GM18526 (cell line): ENCODE results near the gene XCR1.

Experiments used
- POLR2A ChIP-seq: IDR thresholded peaks from 3 replicates; pipeline ENCODE4 v1.6.1; 2011; ENCODE audit not compliant: insufficient read length; ENCODE audit errors: extremely low read depth

Gene XCR1

DNA sequence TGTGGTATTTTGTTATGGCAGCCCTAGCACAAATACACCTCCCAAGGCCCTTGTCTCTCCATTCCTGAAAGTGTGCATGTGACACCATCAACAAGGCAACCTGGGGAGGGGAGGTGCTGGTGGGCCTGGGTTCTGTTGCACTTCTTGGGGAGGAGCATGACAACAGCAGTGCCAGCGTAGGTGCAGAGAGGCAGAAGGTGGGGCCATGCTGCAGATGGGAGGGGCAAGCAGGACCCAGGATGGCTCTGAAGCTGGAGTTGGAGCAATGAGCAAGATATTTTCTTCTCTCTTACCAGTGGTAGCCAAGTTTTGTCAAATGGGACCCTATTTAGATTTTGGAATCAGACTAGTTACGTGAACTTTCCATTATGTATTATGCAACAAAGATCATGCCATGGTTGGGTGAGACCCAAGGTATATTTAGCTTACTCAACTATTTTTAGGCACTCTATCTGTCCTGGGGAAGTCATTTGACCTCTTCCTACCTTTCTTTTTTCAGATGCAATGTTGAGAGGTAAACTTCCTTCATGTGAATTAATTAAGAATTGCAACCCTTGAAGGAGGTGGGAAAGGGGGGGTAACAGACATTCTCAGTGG is 35.1 kb downstream of the XCR1 start:
- TF ChIP-seq POLR2A: no peak

GRCh38 chr3:45991341-45991740 is 35.9 kb downstream of the XCR1 start:
- no peak for TF ChIP-seq POLR2A

- TF ChIP-seq POLR2A: no peak
Measured at GRCh38 chr3:45990181-45990580, 37.1 kb downstream of the XCR1 start.

- TF ChIP-seq POLR2A: no peak
Measured at GRCh38 chr3:45988804-45989203, 38.5 kb downstream of the XCR1 start.

DNA sequence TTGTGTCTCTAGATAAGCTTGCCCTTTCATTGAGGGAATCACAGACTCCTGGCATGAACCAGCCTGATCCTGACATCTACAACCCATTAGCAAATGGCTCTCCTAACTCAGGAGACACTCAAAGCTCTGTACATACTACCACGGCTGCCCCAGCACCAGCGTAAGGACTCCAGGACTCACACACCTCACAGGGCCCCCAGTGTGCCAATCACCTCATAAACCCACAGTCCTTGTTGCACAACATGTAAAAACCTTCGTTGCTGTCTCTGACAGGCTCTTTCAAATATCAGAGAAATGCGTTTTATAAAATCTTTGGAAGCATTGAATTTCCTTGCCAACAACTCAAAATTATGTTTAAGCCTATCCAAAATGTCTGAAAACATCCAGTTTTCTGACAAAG is 38.9 kb downstream of the XCR1 start:
- no peak for TF ChIP-seq POLR2A

DNA sequence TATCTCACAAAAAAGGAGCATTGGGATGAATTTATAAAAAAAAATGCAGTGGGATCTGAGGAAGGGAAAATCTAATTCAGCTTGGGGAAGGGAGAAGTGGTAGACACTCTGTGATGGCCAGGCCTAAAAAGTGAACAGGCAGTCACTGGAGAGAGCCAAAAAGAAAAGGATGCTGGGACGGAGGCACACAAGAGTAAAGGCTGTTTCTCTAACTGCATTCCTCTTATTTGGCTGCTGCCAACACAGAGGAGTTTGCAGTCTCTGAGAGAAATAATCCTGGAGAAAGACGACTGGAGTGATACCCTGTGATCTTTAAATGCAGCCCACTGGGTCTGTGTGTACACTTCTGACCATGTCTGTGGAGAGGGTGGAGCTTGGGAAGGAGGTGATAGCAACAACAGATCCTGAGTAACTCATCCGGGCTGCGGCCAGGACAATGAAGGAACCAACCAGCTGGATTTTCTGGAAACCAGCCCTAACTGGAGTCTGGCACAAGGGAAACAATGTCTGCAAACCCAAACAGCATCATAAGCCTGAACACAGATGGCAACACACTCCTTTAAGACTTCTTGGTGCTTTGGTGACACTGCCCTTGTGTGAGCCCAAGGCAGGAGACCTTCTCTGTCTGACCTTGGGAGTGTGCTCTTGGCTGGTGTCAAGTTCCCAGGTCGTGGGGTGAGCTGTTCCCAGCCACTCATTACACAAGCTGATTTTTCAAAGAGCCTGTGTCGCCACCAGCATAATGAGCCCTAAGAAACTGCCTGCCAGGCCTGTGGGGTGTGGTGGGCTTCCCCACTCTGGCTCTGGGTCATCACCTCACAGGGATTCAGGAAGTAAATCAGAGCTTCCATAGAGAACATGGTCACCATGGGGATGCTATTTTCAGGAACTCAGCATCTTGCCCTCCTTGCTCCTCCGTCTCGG is 39.7 kb downstream of the XCR1 start:
- TF ChIP-seq POLR2A: no peak

DNA sequence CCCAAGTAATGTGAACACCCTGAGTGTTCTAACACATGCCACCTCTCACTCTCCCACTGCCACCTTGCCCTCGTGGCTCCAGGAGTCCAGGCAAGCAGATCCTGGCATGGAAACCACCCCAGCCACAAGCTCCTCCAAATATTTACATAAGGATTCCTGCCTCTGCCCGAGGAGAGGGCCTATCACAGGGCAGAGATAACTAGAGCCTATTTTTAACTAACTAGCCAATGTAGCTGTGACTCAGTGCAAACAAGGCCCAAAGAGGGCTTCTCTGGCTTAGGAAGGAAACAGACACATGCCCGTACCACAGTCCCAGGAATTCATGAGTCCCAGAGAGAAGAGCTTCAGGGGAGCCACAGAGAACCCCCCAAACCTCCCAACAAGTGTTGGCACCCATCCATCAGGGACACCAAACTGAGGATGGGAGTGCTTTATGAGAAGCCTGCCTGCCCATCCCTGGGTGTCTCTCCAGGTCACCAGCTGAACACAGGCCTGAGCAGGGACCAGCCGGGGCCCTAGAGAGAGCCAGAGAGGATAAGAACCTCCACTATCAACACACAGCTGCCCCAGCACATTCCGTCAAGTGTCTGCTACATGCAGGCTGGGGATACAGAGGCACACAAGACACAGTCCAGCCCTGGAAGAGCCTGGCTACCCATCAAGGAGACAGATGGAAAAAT is 40.8 kb downstream of the XCR1 start:
- no peak for TF ChIP-seq POLR2A

DNA sequence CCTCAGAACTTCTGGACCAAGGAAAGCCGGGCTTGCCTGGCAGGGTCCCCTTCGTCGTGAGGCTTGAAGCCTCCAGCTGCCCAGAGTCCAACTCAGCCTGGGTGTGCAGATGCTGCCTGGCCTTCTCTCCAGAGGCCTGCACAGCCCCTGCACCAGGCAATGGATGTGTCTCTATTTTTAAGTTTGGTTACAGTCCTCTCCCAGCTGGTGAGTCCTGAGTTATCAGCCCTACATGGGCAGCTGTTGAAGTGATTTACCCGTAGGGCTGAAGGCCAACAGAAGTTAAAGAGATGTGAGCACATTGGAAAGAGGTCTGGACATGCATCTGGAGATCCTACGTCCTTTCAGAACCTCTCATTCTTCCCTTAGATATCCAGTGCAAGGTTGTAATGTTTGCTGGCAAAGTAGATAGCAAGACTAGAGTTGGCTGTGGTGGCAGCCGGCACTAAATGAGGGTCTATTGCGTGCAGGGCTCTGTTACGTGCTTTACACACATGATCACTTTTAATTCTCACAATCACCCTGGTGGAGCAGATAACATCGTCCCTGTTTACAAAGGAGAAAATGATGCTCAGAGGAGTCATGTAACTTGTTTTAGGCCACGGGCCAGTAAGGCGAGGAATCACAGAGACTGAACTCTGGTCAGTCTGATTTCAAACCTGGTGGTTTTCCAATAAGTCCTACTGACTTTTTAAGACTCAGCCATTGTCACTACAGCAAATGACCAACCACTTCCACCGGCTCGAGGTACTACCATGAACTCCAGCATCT is 41.6 kb downstream of the XCR1 start:
- TF ChIP-seq POLR2A: no peak

GRCh38 chr3:45984331-45985312 is 42.7 kb downstream of the XCR1 start:
- TF ChIP-seq POLR2A: no peak

- TF ChIP-seq POLR2A: no peak
Measured at GRCh38 chr3:45983770-45984169, 43.5 kb downstream of the XCR1 start.

GRCh38 chr3:45981346-45982074 is 45.8 kb downstream of the XCR1 start:
- no peak for TF ChIP-seq POLR2A

GRCh38 chr3:45980819-45981218 is 46.5 kb downstream of the XCR1 start:
- TF ChIP-seq POLR2A: no peak

GRCh38 chr3:45980229-45980813 is 47.0 kb downstream of the XCR1 start:
- no peak for TF ChIP-seq POLR2A
